Keratinocyte (primary cell): Measurements from ENCODE around the gene GPRC5B.

ENCODE experiments used
- CTCF ChIP-seq, 3 experiments: IDR thresholded peaks in 1 of 3; conservative IDR thresholded peaks in 1 of 3; optimal IDR thresholded peaks in 1 of 3; 2 replicates in 2 of 3; 3 replicates in 1 of 3; pipeline versions ENCODE3 to v1.5.1; 2011; ENCODE audit warnings: low read length in 3 of 3, mild to moderate bottlenecking in 3 of 3, moderate library complexity in 2 of 3, control low read depth in 1 of 3, inconsistent platforms in 1 of 3; ENCODE audit not compliant: insufficient read depth in 2 of 3; ENCODE audit errors: extremely low read depth in 1 of 3
- EZH2 ChIP-seq: IDR thresholded peaks from one replicate; pipeline ENCODE4 v1.6.1; 2012; ENCODE audit warnings: inconsistent platforms, mild to moderate bottlenecking, low read length, moderate library complexity

- TF ChIP-seq CTCF (optimal IDR thresholded peaks at IDR 0.05 in 1 of 3, IDR thresholded peaks at IDR 0.05 in 1 of 3, conservative IDR thresholded peaks at IDR 0.05 in 1 of 3; ENCODE audit: extremely low read depth in 1 of 3, insufficient read depth in 2 of 3, low read length in 3 of 3): no peak
- no peak for TF ChIP-seq EZH2
Observed at GRCh38 chr16:19851476-19851875, 33.2 kb downstream of the GPRC5B start.
